Ecto neural progenitor cell (in vitro differentiated cells): ENCODE data around the gene GASK1B.

Experiments used
- DNase-seq: peaks from one replicate; pipeline ENCODE4 v3.0.0-alpha.2; 2018; ENCODE audit warnings: low spot score

GASK1B gene

DNA sequence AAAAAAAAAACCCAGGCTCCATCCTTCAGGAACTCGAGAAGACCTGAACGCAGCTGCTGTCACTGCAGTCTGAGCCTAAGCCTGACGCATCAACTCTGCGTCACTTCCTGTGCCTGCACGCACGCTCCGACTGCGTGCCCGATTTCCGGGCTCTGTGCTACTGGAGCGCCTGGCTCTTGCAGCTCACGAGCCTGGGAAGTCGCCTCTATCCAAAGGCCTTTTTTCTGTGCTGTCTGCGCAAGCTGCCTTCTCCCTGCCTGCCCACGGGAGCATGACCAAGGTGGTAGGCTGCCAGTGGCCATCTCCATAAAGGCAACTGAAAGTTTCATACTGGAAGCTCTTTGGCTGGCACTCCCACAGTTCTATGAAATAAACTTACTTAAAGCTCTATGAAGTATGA is 9.9 kb upstream of the GASK1B start:
- DNase-seq, result no peak

DNA sequence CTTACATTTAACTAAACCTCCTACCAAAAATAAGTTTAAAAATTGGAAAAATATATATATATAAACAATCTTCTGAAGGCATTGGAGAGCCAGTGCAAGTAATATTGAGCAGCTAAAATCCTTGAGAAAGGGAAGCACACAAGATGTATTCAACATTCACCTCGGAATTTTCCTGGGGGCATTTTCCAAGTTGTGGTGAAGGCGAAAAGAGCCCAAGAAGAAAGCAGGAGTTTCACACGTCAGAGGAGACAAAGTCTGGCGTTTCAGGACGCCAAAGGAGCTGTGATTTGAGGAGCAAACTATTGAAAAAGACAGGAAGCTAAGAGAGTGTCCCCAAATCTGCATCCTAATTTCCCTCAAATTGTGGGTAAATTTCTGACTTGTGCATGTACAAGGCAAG is 9.1 kb upstream of the GASK1B start:
- DNase-seq, result no peak

DNA sequence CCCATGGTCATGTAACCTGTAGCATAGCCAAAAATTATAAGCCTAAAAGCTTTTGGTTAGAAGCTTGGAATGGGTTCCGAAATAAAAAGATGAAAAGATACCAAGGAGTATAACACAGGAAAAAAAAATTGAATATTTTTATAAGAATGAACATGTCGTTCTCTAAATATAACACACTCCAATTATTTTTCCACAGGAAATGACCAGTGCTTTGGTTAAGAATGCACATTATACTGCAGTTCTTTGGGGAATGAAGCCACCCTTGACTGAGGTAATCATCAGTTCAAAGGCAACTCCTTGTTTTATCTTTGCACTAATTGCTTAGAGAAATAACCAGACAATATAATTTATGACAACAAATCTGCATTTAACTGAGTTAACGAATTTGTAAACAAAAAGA is 6.6 kb upstream of the GASK1B start:
- no peak for DNase-seq

DNA sequence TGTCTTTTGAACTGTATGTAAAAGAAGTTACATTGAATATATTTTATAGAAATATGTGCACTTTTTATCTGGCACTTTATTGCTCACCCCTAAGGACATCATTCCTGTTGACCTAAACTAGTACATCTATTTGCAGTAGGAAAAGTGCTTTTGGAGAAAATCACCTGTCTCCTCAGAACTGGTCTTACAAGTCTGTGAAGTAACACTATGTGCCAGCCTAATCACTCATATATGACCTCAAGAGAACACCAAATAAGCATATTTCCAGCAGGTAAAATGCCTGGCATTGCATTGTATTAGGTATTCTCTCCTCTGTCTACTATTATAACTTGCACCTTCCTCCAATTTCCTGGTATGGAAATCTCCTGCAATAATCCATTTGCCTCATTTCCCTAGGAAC is 4.0 kb upstream of the GASK1B start:
- no peak for DNase-seq

DNA sequence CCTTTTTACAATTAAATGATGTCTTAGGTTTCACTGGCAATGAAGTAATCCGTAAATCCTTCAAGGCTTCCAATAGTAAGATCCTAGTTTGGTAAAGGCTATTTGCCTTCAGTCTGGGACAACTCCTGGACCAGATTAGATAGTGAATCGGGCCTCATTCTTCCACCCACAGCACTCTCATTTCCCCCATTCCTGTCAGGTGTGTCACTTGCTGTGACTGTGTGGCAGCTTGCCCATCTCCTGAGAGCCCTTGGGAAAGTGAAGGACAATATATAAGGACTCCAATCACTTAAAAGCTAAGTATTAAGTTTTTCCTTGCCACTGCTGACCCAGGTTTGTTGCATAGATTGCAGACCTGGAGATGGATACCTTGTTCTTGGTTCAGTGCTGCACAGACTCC is 3.3 kb upstream of the GASK1B start:
- DNase-seq, result no peak

DNA sequence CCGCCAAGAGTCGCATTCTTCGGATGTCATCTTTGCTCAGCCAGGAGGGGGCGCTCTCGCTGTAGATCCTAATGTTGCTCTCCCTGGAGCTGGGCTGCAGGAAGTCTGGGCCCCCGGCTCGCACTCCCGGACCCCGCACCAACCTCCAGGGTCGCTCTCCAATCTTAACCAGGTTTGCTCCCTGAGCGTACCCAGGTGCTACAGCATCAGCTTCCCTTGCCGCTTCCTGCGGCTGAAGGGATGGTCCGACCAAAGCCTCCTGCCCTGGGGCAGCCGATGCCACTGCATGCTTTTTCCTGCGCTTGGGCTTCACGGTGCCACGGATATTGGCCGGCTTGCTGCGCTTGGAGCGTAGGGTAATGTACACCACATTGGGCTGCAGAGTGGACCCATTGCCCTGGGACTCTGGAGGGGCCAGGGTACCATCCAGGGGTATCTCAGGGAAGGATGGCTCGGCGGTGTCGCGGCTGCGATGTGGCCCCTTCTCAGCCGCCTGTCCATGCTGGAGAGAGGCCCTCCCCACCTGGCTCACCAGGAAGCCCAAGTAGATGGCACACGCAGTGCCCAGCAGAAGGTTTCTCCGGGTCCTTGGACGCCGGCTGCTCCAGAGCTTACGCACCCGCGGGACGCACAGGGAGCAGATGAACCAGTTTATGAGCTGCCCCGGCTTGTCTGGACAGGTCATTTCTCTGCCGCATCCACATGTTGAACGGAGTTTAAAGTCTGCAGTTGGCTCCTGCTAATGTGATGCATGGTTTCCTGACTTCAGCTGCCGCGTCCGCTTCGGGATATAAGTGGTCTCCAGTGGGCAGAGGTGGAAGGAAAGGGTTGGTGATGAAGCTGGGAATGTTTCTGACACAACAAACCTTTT is 1.9 kb downstream of the GASK1B start:
- DNase-seq, result no peak

DNA sequence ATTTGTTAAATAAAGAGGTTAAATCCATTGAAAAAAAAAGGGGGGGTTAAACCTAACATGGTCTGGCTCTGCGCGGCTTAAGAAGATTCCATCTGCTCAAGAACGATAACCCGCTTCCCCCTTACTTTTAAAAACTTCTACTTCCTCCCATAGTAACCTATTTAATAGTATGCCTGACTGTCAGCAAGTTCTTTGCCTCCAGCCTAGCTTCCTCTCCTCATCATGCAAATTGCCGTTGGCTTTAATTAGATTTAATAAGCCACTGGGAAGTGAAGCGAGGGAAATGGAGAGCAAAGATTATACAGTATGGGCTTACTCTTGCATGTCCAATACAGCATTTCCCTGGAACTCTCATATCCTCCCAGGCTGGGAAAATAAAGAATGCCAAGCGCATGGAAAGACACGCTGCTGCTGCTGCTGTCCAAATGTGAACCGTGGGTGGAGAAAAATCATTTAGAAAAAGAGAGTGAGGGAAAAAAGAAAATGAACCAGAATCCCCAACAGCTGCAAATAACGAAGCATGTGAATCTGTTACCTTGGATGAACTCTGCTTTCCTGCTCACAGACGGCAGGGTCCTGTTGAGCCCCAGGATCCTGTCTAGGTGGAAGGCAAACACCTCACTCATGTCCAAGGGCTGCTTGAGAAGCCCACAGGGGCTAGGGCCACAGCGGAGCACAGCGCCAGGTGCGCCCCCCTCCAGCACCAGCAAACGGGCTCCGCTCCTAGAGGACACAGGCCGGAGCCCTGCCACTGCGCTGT is 2.7 kb downstream of the GASK1B start:
- DNase-seq, result no peak

DNA sequence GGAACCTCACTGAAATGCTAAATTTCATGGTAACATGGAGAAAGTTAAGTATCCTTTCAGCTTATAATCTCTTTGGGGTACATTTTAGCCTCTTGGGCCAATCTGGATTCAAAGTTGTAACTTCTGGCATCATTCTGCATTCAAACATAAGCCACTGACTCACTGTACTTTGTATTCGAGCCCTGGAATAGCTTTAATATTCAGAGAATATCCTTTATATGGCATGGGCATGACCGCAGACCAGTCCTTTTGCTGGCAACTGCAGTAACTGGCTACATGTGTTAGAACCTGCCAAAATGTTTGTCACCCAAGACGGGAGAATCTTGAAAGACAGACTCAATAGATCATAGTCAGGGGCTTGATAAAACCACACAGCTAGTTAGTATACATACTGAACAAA is 3.3 kb downstream of the GASK1B start:
- DNase-seq, result no peak

DNA sequence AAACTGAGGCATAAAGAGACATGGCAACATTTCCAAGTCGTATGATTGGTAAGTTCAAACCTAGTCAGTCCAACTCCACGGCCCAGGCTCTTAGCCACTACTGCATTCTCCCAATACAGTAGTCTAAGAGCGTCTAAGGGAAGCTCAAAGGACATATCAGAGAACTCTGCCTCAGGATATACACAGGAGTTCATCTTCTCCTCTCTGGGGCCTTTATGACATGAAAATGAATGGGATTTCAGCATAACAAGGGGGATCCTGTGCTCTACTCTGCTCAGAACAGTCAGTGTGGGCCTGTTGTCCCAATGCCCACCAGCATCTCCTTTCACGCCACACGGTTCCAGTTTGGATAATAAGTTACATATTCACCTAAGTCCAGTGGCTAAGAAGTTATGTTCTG is 4.2 kb downstream of the GASK1B start:
- DNase-seq, result no peak

DNA sequence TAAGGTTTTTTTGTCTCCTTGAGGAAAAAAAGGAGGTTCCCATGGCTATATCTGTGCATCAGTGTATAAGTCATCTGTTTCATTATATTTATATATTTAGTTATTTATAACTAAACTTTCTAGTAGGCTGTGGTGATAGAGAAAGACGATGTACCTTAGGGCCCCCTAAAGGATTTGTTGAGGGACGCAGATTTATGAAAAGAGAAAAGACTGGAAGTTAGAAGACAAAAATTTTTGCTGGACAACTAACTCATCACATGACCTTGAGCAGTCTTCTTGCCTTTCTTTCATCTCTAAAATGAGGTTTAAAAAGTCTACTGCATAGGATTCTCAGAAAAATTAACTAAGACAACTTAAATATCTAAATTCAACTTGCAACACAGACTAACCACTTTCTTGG is 6.1 kb downstream of the GASK1B start:
- DNase-seq, result no peak

DNA sequence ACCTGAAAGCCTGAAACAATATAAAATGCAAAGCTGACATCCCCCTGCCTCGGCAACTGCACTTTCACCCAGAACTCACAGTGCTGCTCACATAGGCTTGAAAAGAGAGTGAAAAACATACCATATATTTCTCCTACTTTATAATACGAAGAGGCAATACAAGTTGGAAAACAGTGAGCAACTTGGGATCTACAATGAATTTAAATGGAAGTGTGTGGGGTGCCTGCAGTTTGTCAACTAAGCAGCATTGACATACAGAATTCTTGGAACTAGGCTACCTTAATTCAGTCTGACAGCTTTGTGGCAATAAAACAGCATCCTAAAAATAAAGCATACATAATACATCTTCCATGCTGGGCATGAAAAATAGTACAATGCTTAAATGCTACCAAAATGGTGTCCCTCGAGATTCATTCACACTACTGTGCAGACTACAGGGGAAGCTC is 8.0 kb downstream of the GASK1B start:
- no peak for DNase-seq

DNA sequence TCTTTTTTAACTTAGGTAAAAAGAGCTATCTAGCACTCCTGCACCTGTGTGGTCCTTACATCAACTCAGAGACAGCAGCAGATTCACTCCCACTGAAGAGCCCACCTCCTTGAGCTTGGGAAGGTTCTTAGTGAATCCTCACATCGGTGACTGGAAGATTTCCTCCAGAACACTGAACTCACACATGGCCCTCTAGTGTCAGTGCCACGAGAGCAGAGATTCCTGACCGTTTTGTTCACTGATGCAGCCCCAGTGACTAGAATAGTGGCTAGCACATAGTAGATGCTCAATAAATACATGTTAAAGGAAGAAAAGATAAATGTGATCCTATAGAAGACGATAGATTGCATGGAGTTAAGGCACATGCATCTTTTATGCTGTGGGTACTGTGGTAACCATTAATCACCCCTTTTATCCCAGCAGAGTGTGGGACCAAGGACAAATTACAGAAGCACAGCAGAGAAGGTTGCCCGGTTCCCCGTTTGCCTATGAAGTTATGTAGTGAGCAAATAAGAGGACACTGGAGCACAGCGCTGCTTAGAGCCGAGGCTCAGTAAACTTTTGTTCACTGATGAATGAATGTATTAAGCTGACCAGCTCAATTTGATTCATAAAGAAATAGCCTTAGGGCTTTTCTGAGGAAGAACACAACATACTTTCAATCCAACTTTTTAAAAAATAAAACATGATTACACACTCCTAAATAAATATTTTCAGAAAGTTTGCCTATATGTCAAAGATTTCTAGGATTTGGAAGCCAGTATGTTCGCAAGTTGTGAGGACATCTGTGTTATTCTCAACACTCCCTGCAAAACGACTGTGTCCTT is 8.7 kb downstream of the GASK1B start:
- no peak for DNase-seq

DNA sequence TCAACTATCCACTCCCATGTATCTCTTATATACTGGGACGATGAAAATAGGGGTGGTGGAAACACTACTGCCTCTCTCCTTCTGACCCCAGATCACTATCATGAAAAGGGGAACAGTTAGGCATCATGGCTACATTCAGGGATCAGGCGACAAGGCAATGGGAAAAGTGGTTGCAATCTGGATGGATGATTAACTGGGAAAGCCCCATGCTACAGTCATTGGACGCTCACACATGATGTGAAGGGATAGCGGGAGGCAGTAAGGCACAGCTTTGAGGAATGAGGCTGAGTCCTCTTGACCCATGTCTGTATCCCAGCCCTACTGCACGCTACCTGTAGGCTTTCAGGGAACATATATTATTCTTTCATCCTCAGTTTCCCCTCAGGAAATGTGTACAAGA is 10.2 kb downstream of the GASK1B start:
- DNase-seq, result no peak

DNA sequence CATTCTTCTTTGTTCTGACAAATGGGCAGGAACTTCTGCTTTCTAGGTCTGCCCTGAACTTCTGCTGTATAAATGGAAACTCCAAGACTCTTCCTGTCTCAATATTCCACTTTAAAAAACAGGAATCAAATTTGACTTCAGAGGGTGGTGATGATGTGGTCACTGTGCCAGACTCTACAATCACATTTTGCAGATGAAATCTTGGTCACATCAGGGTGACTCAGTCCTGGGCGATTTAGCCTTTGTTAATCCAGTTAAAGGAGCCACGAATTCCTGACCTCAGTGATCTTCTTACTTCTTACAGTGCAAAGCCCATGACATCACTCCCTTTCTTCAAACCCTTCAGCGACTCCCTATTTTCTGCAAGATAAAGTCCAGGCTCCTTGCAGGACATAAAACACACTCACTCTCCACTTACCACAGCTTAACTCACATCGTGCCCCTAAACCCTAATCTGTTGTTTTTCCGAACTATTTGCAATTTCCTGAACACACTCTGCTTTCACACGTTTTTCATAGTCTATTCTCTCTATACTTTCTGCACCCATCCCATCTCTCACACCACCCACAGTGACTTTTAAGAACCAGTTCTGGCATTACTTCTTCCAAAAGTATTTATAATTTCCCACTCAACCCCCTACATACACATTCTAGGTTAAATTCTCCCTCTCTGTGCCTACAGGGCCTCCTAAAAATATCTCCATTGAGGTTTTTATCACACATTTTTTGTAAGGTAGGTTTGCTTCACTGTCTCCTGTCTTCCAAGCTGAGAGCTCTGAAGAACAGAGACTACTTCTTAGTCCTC is 11.1 kb downstream of the GASK1B start:
- no peak for DNase-seq

DNA sequence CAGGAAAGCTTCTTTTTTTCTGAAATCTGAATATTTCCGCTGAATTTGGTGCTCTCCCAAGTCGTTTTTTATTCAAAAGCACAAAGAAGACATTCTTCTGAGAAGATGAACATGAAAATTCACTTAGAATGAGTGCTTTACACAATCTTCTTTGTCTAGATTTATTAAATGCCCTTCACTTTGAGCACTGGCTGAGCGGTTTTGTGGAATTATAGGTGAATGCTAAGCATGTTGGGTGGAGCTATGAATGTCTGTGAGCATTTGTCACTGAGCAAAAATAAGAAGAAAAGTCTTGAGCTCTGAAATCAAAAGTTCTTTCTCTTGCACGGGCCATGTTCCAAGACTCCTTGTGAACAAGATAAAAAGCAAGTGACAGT is 13.1 kb downstream of the GASK1B start:
- no peak for DNase-seq

DNA sequence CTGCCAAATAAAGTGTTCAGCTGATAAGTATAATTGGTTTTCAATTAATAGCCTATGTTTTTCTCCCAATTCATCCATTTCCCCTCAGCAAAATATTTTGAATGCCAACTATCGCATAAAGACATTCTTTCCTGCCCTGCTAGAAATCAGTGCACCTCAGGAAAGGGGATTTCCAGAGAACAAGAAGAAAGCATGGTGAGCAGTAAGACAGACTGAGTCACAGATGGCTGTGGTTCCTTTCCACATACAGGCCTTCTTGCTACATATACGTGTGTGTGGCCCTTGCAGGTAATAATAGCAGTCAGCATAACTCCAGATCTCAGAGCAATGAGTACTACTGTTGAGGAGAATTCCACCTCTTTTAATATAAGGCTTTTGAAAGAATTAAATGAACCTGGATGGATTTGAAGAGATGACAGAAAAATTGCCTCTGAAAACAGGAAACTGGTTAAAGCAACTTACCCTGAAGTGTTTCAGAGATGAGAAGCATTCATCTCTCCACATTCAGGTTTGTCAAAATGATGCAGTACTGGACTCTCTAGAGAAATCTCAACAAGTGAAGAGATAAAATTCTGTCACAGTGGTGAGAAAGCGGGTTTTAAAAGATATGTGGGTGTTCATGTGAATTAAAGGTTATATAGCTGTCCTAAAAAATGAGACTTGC is 13.6 kb downstream of the GASK1B start:
- DNase-seq, result no peak

DNA sequence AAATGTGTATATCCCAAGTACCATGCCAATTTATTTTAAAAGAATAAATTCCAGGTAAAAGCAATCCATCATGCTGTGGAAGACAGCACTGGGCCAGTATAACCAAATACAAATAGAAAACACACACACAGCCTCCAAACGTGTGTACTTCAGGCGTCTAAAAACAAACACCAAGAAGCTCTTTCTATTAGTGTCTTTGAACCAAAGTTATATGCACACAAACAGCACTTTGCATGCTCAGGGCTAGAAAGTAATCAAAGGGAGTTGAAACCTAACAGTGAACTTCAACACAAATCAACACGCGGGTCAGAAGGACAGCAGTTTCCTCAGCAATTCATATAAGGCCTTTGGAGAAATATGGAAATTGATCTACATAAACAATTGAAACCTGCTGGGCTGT is 15.4 kb downstream of the GASK1B start:
- no peak for DNase-seq

DNA sequence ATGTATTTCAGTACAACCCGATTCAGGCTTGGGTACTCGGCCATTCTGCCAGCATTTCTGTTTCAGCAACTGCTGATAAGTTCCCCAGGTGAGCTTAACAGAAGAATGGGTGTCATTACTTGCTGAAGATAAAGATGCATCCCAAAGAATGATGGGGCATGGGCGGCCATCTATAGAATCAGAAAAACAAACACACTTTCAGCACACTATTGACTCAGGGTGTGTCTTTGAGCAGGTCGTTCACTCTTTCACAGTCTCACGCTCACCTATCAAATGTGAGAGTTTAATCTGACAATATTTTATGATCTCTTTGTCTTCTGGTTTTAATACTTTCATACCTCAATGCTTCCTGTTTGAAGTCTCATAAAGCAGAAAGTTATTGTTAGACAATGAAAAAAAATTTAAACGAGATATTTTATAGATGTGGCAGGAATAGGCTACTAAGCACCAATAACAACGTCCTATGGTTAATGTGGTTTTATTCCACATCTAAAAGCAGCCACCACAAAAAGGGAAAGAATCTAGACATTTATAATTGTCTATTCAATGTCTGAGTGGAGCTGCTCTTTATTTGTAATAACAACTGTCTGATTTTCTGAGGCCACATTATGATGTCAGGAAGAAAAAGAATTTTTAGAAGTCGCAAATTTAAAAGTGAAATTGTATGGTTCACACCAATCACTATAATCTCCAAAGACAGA is 17.0 kb downstream of the GASK1B start:
- DNase-seq, result no peak

DNA sequence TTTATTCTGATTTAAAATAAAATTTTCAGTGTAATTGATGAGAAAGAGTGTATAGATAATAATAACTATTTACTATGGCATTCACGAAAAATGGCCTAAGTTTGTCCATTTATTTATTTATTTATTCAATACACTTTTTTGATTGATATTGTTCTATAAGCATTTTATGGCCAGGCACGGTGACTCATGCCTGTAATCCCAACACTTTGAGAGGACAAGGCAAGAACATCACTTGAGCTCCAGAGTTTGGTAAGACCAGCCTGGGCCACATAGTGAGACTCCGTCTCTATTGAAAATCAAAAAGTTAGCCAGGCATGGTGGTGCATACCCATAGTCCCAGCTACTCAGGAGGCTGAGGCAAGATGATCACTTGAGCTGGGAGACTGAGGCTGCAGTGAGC is 25.7 kb downstream of the GASK1B start:
- DNase-seq, result no peak

DNA sequence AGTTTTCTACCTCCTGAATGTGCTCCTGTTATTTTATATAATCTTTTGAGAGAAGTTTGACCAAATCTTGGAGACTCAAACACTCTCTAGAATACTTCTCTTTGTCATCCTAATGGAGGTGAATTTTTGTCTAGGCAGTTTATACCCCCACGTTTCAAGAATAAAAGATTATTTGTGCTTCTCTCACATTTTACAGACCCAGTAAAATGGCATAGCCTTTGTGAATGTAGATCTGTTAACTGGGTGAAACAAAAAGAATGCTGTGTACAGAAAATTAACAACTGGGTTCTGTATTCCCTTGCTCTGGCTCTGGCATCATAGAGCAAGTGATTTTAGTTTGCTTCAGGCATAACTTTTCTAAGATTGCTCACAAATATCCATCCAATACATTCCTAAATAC is 26.1 kb downstream of the GASK1B start:
- no peak for DNase-seq

DNA sequence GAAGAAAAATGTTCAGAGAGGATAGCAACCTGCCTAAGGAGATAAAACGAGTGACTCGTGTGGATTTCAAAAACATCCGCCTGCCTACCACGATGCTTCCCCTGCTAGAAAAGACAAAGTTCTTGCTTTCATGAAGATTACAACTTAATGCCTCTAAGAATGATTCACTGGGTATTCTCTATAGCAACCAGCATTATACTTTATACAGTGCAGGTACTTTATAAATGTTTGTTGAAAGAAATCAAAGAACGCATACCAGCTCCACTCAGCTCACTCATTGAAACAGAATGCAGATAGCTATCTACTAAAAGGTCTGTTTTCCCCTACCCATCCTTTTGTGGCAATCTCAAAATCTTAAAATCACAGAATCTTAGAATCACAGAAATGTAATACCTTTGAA is 33.7 kb downstream of the GASK1B start:
- no peak for DNase-seq
